Endodermal cell (in vitro differentiated cells): Measurements from ENCODE around the gene TCF20. TPM values are rescaled to one million over a fixed set of nuclear protein-coding genes. Genes with fewer than 3 reads are reported as not detected.
A peak's percentile ranks its signal among the peaks of the same experiment; 100 is the strongest.

Experiments used
- DNase-seq: peaks from one replicate; pipeline ENCODE4 v3.0.0-alpha.2; 2017
- H3K27ac ChIP-seq: 2 replicates; pipeline ENCODE4 v1.5.1; 2013; ENCODE audit warnings: mild to moderate bottlenecking, low read depth, low read length, moderate library complexity
- H3K27me3 ChIP-seq: 2 replicates; pipeline ENCODE4 v1.6.1; 2013; ENCODE audit warnings: mild to moderate bottlenecking, low read length, moderate library complexity; ENCODE audit not compliant: insufficient read depth, control insufficient read depth, poor library complexity, severe bottlenecking
- H3K36me3 ChIP-seq: 2 replicates; pipeline ENCODE4 v1.7.0; 2013; ENCODE audit warnings: mild to moderate bottlenecking, low read length, moderate library complexity; ENCODE audit not compliant: control insufficient read depth, insufficient read depth
- H3K4me1 ChIP-seq: one replicate; pipeline ENCODE4 v1.7.0; 2013; ENCODE audit warnings: low read length; ENCODE audit not compliant: control insufficient read depth, insufficient read depth
- H3K4me3 ChIP-seq: 2 replicates; pipeline ENCODE4 v1.5.1; 2013; ENCODE audit warnings: mild to moderate bottlenecking, low read length, moderate library complexity
- H3K9ac ChIP-seq: 2 replicates; pipeline ENCODE4 v1.6.1; 2013; ENCODE audit warnings: mild to moderate bottlenecking, low read length, moderate library complexity; ENCODE audit not compliant: poor library complexity, severe bottlenecking; ENCODE audit errors: extremely low read depth
- H3K9me3 ChIP-seq: 2 replicates; pipeline ENCODE4 v1.6.1; 2013; ENCODE audit warnings: mild to moderate bottlenecking, low read length, moderate library complexity; ENCODE audit not compliant: control insufficient read depth
- H3K27ac Mint-ChIP-seq: 2 replicates; pipeline ENCODE4 v1.8.0; 2020; ENCODE audit warnings: mixed read lengths
- H3K27me3 Mint-ChIP-seq: 2 replicates; pipeline ENCODE4 v1.8.0; 2021; ENCODE audit warnings: mild to moderate bottlenecking, mixed read lengths; ENCODE audit not compliant: insufficient read depth
- H3K36me3 Mint-ChIP-seq: 2 replicates; pipeline ENCODE4 v1.8.0; 2020; ENCODE audit warnings: low read depth, mixed read lengths
- H3K4me1 Mint-ChIP-seq: 2 replicates; pipeline ENCODE4 v1.8.0; 2020; ENCODE audit warnings: mixed read lengths
- H3K4me3 Mint-ChIP-seq: 2 replicates; pipeline ENCODE4 v1.8.0; 2020; ENCODE audit warnings: mild to moderate bottlenecking, moderate library complexity, mixed read lengths
- H3K9me3 Mint-ChIP-seq: 2 replicates; pipeline ENCODE4 v1.8.0; 2020; ENCODE audit warnings: mild to moderate bottlenecking, mixed read lengths
- CTCF ChIP-seq: fragments of 200-600 bp; sonication (generic); conservative IDR thresholded peaks from 2 replicates; pipeline ENCODE4 v1.5.0; 2021; ENCODE audit warnings: antibody characterized with exemption, mild to moderate bottlenecking
- WGBS, 2 experiments: methylation state at CpG; one replicate each; pipeline versions ENCODE4 v1.1.5 to v1.1.7; 2013; ENCODE audit warnings: missing lambda C conversion rate in 2 of 2, mixed read lengths in 1 of 2; ENCODE audit not compliant: insufficient coverage in 1 of 2, insufficient read length in 1 of 2; 5-methylcytosine and 5-hydroxymethylcytosine counted together
- total RNA-seq, 2 donors: library from RNA; stranded (reverse); fragmentation: NEBNext Ultra II Directional in 1 of 2; extraction: Animal tissue kit (Norgen Biotek cat#: 25700) in 1 of 2; gene quantifications; 2 replicates in 1 of 2; 3 replicates in 1 of 2; pipeline ENCODE4 v1.2.1, GENCODE V29; 2021

The TCF20 gene
- total RNA-seq, 2 donors from 2014 or later, result 113 to 134 TPM

- H3K9ac ChIP-seq, result no peak overlapping the region
- H3K4me1 ChIP-seq, result no peaks in the 10 kb centered on the region
- no peak overlapping the region for H3K27ac Mint-ChIP-seq
- no peak overlapping the region for H3K4me3 Mint-ChIP-seq
- DNase-seq, result no peak
- no peaks in the 10 kb centered on the region for H3K36me3 ChIP-seq
- TF ChIP-seq CTCF, result no peak
- H3K27me3 Mint-ChIP-seq, result no peaks in the 10 kb centered on the region
- no peak overlapping the region for H3K27ac ChIP-seq
- H3K4me1 Mint-ChIP-seq, result peaks cover 31% of the 10 kb centered on the region
- no peaks in the 10 kb centered on the region for H3K9me3 ChIP-seq
- no peaks in the 10 kb centered on the region for H3K36me3 Mint-ChIP-seq
- no peaks in the 10 kb centered on the region for H3K9me3 Mint-ChIP-seq
- no peak overlapping the region for H3K4me3 ChIP-seq
- 90% methylated on average over 1 of the region's 1 CpG; no CpG with 5 or more reads in 1 of the 2 experiments for WGBS, 2 experiments
- H3K27me3 ChIP-seq, result no peaks in the 10 kb centered on the region
Measured at GRCh38 chr22:42225841-42226240, 44.6 kb downstream of the TCF20 start.

- 92 to 93% methylated on average over 1 of the region's 1 CpG for WGBS, 2 experiments
- no peaks in the 10 kb centered on the region for H3K36me3 ChIP-seq
- H3K27ac ChIP-seq, result no peak overlapping the region
- H3K4me1 Mint-ChIP-seq, result peaks cover 27% of the 10 kb centered on the region
- DNase-seq, result no peak
- H3K27me3 ChIP-seq, result no peaks in the 10 kb centered on the region
- H3K9me3 ChIP-seq, result no peaks in the 10 kb centered on the region
- no peaks in the 10 kb centered on the region for H3K9me3 Mint-ChIP-seq
- H3K4me3 ChIP-seq, result no peak overlapping the region
- no peaks in the 10 kb centered on the region for H3K27me3 Mint-ChIP-seq
- TF ChIP-seq CTCF, result no peak
- peaks cover 12% of the 10 kb centered on the region for H3K4me1 ChIP-seq
- H3K9ac ChIP-seq, result no peak overlapping the region
- H3K4me3 Mint-ChIP-seq, result no peak overlapping the region
- H3K36me3 Mint-ChIP-seq, result no peaks in the 10 kb centered on the region
- peak overlapping the region; percentile 4 for H3K27ac Mint-ChIP-seq
Measured at GRCh38 chr22:42222140-42222539, 48.3 kb downstream of the TCF20 start.

Other genes starting within 250 kb of the TCF20 start
- gene NAGA, start 199.8 kb downstream of the TCF20 start, total RNA-seq, result 10 to 100 TPM; 19.2 to 25.4 TPM
- gene PHETA2, start 196.4 kb downstream of the TCF20 start, total RNA-seq, result 1 to 10 TPM; 8.1 to 9.0 TPM
- gene SMDT1, start 191.0 kb downstream of the TCF20 start, total RNA-seq, result 10 to 100 TPM; 29.5 to 41.3 TPM
- 100 to 1,000 TPM in 1 of 2 donors, 10 to 100 TPM in 1; 83.4 to 103 TPM for gene NDUFA6, start 179.9 kb downstream of the TCF20 start, total RNA-seq
- gene CYP2D6, start 139.8 kb downstream of the TCF20 start, total RNA-seq, result 10 to 100 TPM in 1 of 2 donors, 1 to 10 TPM in 1; 5.6 to 10.9 TPM
- gene NFAM1, start 161.8 kb upstream of the TCF20 start, total RNA-seq, result 1 to 10 TPM in 1 of 2 donors, under 1 TPM in 1; 0.92 to 1.1 TPM
- 10 to 100 TPM; 63.8 to 98.0 TPM for gene RRP7A, start 249.1 kb upstream of the TCF20 start, total RNA-seq